ENCODE data around the gene SUCNR1.

- TF ChIP-seq, protein P1, sequence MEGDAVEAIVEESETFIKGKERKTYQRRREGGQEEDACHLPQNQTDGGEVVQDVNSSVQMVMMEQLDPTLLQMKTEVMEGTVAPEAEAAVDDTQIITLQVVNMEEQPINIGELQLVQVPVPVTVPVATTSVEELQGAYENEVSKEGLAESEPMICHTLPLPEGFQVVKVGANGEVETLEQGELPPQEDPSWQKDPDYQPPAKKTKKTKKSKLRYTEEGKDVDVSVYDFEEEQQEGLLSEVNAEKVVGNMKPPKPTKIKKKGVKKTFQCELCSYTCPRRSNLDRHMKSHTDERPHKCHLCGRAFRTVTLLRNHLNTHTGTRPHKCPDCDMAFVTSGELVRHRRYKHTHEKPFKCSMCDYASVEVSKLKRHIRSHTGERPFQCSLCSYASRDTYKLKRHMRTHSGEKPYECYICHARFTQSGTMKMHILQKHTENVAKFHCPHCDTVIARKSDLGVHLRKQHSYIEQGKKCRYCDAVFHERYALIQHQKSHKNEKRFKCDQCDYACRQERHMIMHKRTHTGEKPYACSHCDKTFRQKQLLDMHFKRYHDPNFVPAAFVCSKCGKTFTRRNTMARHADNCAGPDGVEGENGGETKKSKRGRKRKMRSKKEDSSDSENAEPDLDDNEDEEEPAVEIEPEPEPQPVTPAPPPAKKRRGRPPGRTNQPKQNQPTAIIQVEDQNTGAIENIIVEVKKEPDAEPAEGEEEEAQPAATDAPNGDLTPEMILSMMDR (IDR thresholded peaks at IDR 0.05) = no peak
- TF ChIP-seq POLR2A (IDR thresholded peaks at IDR 0.05) = no peak
Observed at GRCh38 chr3:151900460-151900859, 27.0 kb downstream of the SUCNR1 start.
